PC-9 (cell line): ENCODE data around the gene TANC2.

ENCODE experiments used
- CTCF ChIP-seq: fragments of 200-600 bp; sonication (generic); conservative IDR thresholded peaks from 2 replicates; pipeline ENCODE4 v1.6.1; 2017; ENCODE audit warnings: mixed run types, antibody characterized with exemption, mild to moderate bottlenecking, moderate library complexity
- EZH2 ChIP-seq: fragments of 200-600 bp; sonication (generic); IDR thresholded peaks from 2 replicates; pipeline ENCODE4 v1.8.0; 2017; ENCODE audit warnings: antibody characterized with exemption, low read depth

DNA sequence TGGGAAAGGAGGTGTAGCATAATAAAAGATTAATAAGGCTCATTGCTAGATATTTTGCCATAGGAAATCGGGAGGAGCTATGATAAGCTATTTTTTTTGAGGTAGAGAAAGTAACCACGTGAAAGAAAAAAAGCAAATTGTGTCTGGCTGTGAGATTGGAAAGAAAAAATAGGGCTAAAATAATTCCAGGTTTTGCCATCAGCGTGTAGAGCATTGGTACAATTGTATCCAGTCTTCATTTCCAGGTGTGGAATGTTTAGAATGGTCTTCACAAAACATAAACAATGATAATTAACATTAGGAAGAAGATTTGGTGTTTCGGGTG is 1.1 kb downstream of the TANC2 start:
- TF ChIP-seq CTCF (no peak), EZH2 (no peak)
